ENCODE data around the gene TOP1. TPM values are rescaled to one million over a fixed set of nuclear protein-coding genes. Genes with fewer than 3 reads are reported as not detected.
A peak's percentile ranks its signal among the peaks of the same experiment; 100 is the strongest.

The TOP1 gene
- total RNA-seq, 1 experiment from 2014 or later = 16.0 TPM

GRCh38 chr20:41138475-41139226, 110.0 kb downstream of the TOP1 start:
- peak overlapping the region; percentile 85 for H3K4me3 ChIP-seq (ENCODE audit: insufficient read depth, low read depth, low read length)
- H3K36me3 ChIP-seq (replicated peaks; ENCODE audit: control insufficient read depth, insufficient read depth, low read length) = peaks cover 4% of the 10 kb centered on the region
- no peak for DNase-seq
- H3K27me3 ChIP-seq (ENCODE audit: control insufficient read depth, insufficient read depth, low read length) = no peaks in the 10 kb centered on the region

GRCh38 chr20:41139227-41140093, 110.8 kb downstream of the TOP1 start:
- DNase-seq = no peak
- Histone ChIP-seq H3K27me3 (ENCODE audit: control insufficient read depth, insufficient read depth, low read length) (no peaks in the 10 kb centered on the region), H3K36me3 (replicated peaks; ENCODE audit: control insufficient read depth, insufficient read depth, low read length) (peaks cover 4% of the 10 kb centered on the region), H3K4me3 (ENCODE audit: insufficient read depth, low read depth, low read length) (no peak overlapping the region)

DNA sequence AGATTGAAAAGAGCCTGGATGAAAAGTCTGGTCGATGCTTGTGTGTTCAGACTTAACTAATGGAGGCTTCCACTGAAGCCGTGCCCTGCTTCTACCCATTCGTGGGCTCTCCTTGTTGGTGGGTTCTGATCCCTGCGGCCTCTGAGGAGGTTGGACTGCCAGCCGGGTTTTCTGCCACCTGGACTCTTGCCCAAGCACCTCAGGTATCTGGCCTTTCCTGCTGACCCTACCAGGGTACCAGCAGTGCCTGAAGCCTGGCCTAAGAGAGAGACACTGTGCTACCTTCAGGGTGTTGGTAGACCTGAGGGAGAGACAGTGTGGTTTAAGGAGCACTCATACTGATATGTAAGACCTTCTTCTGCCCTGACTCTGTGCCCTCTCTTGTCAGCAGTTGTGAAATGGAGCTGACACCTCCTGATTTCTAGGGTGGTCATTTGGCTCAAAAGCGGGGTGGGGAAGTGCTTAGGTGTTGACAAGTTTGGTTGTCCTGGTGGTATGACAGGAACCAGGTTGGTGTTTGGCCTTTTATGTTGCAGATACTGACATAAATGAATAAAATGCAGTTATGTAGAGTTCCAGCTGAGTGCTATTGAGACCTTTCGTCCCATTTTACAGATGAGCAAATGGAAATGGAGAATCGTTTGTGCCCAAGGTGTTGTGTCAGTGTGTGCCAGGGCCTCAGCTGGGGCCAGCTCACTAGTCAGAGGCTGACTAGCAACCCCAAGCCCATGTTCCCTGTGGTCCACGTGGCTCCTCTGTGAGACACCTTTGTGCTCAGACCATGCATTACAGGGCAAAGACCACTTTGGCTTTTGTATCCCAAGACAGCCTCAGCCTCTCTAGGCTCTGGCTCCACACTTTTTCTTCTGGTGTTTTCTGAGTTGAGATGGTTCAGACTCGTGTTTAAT, 111.9 kb downstream of the TOP1 start:
- no peak overlapping the region for H3K4me3 ChIP-seq (ENCODE audit: insufficient read depth, low read depth, low read length)
- H3K27me3 ChIP-seq (ENCODE audit: control insufficient read depth, insufficient read depth, low read length) = no peaks in the 10 kb centered on the region
- DNase-seq = no peak
- H3K36me3 ChIP-seq (replicated peaks; ENCODE audit: control insufficient read depth, insufficient read depth, low read length) = peaks cover 4% of the 10 kb centered on the region

- DNase-seq = no peak
- no peak overlapping the region for H3K4me3 ChIP-seq (ENCODE audit: insufficient read depth, low read depth, low read length)
- peaks cover 4% of the 10 kb centered on the region for H3K36me3 ChIP-seq (replicated peaks; ENCODE audit: control insufficient read depth, insufficient read depth, low read length)
- no peaks in the 10 kb centered on the region for H3K27me3 ChIP-seq (ENCODE audit: control insufficient read depth, insufficient read depth, low read length)
These were observed 112.7 kb downstream of the TOP1 start for GRCh38 chr20:41141153-41141815.

GRCh38 chr20:41142245-41142644, 113.6 kb downstream of the TOP1 start:
- Histone ChIP-seq H3K36me3 (replicated peaks; ENCODE audit: control insufficient read depth, insufficient read depth, low read length) (peaks cover 4% of the 10 kb centered on the region), H3K27me3 (ENCODE audit: control insufficient read depth, insufficient read depth, low read length) (no peaks in the 10 kb centered on the region), H3K4me3 (ENCODE audit: insufficient read depth, low read depth, low read length) (no peak overlapping the region)
- no peak for DNase-seq

DNA sequence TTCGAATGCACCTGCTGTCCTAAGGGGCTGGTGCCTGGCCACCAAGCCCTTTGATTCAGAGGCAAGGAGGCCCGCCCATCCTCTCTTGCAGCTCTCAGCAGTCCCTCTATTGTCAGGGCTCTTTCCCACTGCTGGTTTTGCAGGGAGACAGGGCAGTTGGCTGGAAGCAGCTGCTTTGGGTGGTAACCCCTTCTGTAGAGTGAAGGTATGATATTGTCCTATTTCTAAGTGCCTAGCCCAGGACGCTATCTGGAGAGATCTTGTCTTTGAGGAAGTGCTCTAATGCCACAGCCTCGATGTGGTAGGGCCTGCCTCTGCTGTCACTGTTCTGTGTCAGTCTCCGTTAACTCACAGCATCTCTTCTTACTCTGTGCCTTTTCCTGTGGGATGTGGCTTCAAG, 114.3 kb downstream of the TOP1 start:
- no peaks in the 10 kb centered on the region for H3K27me3 ChIP-seq (ENCODE audit: control insufficient read depth, insufficient read depth, low read length)
- H3K4me3 ChIP-seq (ENCODE audit: insufficient read depth, low read depth, low read length) = no peak overlapping the region
- DNase-seq = no peak
- H3K36me3 ChIP-seq (replicated peaks; ENCODE audit: control insufficient read depth, insufficient read depth, low read length) = peaks cover 4% of the 10 kb centered on the region

- H3K4me3 ChIP-seq (ENCODE audit: insufficient read depth, low read depth, low read length) = no peak overlapping the region
- H3K36me3 ChIP-seq (replicated peaks; ENCODE audit: control insufficient read depth, insufficient read depth, low read length) = peaks cover 4% of the 10 kb centered on the region
- no peaks in the 10 kb centered on the region for H3K27me3 ChIP-seq (ENCODE audit: control insufficient read depth, insufficient read depth, low read length)
- no peak for DNase-seq
These were observed 114.7 kb downstream of the TOP1 start for GRCh38 chr20:41143354-41143753.

- DNase-seq = no peak
- Histone ChIP-seq H3K36me3 (replicated peaks; ENCODE audit: control insufficient read depth, insufficient read depth, low read length) (peaks cover 2% of the 10 kb centered on the region; the same call in 1 of the 2 replicates), H3K27me3 (ENCODE audit: control insufficient read depth, insufficient read depth, low read length) (no peaks in the 10 kb centered on the region)
These were observed 116.7 kb downstream of the TOP1 start for GRCh38 chr20:41145317-41145716.

GRCh38 chr20:41145821-41146620, 117.4 kb downstream of the TOP1 start:
- DNase-seq = no peak
- Histone ChIP-seq H3K4me3 (ENCODE audit: insufficient read depth, low read depth, low read length) (no peak overlapping the region), H3K36me3 (replicated peaks; ENCODE audit: control insufficient read depth, insufficient read depth, low read length) (no peaks in the 10 kb centered on the region), H3K27me3 (ENCODE audit: control insufficient read depth, insufficient read depth, low read length) (no peaks in the 10 kb centered on the region)

More at GRCh38 chr20:41145317-41145716, 116.7 kb downstream of the TOP1 start:
- H3K4me3 ChIP-seq (ENCODE audit: insufficient read depth, low read depth, low read length) = no peak overlapping the region

DNA sequence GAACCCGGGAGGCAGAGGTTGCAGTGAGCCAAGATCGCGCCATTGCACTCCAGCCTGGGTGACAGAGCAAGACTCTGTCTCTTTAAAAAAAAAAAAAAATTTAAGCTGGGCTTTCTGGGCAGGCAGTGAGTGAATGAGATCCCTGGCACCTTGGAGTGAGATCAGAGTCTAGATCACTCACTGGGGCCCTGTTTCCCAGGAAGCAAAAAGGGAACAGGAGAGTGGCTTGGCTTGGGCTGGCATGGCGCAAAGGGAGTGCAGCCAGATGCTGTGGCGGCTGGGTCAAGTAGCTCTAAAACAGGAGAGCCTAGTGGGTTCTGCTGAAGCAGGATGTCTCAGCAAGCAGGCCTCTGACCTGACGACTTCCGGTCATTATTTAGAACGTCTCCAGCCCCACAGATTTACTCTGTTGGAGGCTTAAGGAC, 119.2 kb downstream of the TOP1 start:
- Histone ChIP-seq H3K36me3 (replicated peaks; ENCODE audit: control insufficient read depth, insufficient read depth, low read length) (no peaks in the 10 kb centered on the region), H3K4me3 (ENCODE audit: insufficient read depth, low read depth, low read length) (no peak overlapping the region), H3K27me3 (ENCODE audit: control insufficient read depth, insufficient read depth, low read length) (no peaks in the 10 kb centered on the region)
- no peak for DNase-seq

DNA sequence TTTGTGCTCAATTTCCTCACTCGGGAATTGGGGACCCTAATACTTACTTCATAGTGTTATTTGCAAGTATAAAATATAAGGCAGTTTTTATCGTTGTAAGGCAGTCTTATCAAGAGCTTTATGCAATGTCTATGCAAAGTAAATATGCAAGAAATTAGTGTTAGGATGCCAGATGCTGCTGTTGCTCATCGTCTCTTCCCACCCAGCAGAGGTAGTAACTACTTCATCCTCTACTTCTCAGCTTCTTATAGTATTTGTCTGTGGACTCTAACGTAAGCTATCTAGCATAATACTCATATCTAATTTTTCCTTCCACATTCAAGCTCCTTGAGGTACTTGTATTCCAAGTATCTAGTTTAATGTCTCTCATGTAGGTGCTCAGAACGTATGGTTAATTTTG, 120.3 kb downstream of the TOP1 start:
- H3K27me3 ChIP-seq (ENCODE audit: control insufficient read depth, insufficient read depth, low read length) = no peaks in the 10 kb centered on the region
- H3K36me3 ChIP-seq (replicated peaks; ENCODE audit: control insufficient read depth, insufficient read depth, low read length) = no peaks in the 10 kb centered on the region
- no peak overlapping the region for H3K4me3 ChIP-seq (ENCODE audit: insufficient read depth, low read depth, low read length)
- no peak for DNase-seq

- DNase-seq = no peak
- H3K4me3 ChIP-seq (ENCODE audit: insufficient read depth, low read depth, low read length) = no peak overlapping the region
- no peaks in the 10 kb centered on the region for H3K27me3 ChIP-seq (ENCODE audit: control insufficient read depth, insufficient read depth, low read length)
- H3K36me3 ChIP-seq (replicated peaks; ENCODE audit: control insufficient read depth, insufficient read depth, low read length) = no peaks in the 10 kb centered on the region
These were observed 122.0 kb downstream of the TOP1 start for GRCh38 chr20:41150664-41151063.

GRCh38 chr20:41151134-41151869, 122.7 kb downstream of the TOP1 start:
- H3K36me3 ChIP-seq (replicated peaks; ENCODE audit: control insufficient read depth, insufficient read depth, low read length) = no peaks in the 10 kb centered on the region
- H3K27me3 ChIP-seq (ENCODE audit: control insufficient read depth, insufficient read depth, low read length) = no peaks in the 10 kb centered on the region
- no peak for DNase-seq
- H3K4me3 ChIP-seq (ENCODE audit: insufficient read depth, low read depth, low read length) = no peak overlapping the region

Data from H7 (cell line).